Measurements from ENCODE around the gene AMACR. TPM values are rescaled to one million over a fixed set of nuclear protein-coding genes. Genes with fewer than 3 reads are reported as not detected.

Gene AMACR
- total RNA-seq, 2 experiments from 2014 or later: 4.5 to 5.0 TPM

DNA sequence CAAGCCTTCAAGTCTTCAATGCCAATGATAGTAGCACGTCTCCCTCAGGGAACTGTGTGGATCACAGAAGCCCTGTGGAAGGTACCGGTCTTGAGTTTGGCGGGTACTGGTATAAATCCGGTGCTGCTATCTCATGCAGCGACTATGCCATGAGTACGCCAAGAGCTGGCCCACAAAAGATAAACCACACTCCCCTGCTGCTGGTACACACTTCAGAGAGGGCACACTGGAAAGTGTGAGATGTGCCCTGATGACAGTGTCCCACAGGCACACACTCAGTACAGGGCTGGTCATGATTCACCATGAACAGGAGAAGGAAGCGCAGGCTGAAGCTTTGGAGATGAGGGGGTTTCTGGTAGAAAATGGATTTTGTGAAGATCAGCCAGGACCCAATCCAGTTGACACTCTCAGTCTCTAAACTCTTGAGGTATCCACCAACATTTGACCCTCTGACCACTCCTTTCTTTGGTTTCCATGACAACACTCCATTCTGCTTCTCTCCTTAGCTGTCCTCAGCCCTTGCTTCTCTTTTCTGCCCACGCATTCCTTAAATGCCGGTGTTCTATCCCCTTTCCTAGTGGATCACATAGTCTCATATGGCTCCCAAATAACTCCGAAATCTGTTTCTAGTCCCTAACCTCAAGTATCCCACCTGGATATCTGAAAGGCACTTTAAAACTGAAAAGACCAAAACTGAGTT, 5.1 kb downstream of the AMACR start:
- DNase-seq (ENCODE audit: low spot score): no peak
- no peak overlapping the region for H3K4me3 ChIP-seq (ENCODE audit: low read depth, low read length, poor library complexity, severe bottlenecking)
- ChIA-PET CTCF (ENCODE audit: unreplicated experiment) (no interaction called here), POLR2A (no interaction called here)
- H3K4me1 ChIP-seq (ENCODE audit: insufficient read depth, low read length, poor library complexity, severe bottlenecking): peaks cover 8% of the 10 kb centered on the region
- TF ChIP-seq, protein P1, sequence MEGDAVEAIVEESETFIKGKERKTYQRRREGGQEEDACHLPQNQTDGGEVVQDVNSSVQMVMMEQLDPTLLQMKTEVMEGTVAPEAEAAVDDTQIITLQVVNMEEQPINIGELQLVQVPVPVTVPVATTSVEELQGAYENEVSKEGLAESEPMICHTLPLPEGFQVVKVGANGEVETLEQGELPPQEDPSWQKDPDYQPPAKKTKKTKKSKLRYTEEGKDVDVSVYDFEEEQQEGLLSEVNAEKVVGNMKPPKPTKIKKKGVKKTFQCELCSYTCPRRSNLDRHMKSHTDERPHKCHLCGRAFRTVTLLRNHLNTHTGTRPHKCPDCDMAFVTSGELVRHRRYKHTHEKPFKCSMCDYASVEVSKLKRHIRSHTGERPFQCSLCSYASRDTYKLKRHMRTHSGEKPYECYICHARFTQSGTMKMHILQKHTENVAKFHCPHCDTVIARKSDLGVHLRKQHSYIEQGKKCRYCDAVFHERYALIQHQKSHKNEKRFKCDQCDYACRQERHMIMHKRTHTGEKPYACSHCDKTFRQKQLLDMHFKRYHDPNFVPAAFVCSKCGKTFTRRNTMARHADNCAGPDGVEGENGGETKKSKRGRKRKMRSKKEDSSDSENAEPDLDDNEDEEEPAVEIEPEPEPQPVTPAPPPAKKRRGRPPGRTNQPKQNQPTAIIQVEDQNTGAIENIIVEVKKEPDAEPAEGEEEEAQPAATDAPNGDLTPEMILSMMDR (conservative IDR thresholded peaks at IDR 0.05; ENCODE audit: low read length): no peak
- no peak for TF ChIP-seq EZH2phosphoT487 (IDR thresholded peaks at IDR 0.05; ENCODE audit: borderline replicate concordance, low read depth, low read length)
- no peaks in the 10 kb centered on the region for H3K9me2 ChIP-seq (ENCODE audit: insufficient read depth, low read length)
- no peak overlapping the region for H3K27ac ChIP-seq (ENCODE audit: low read depth, low read length, poor library complexity, severe bottlenecking)
- H2AFZ ChIP-seq (ENCODE audit: low read length): no peak overlapping the region
- no peaks in the 10 kb centered on the region for H3K79me2 ChIP-seq (ENCODE audit: insufficient read depth, low read depth, low read length)
- BruUV-seq (replicated peaks): no TSS peak
- H3K36me3 ChIP-seq (ENCODE audit: insufficient read depth, low read length): no peaks in the 10 kb centered on the region
- no peaks in the 10 kb centered on the region for H4K20me1 ChIP-seq (ENCODE audit: insufficient read depth, low read length)
- no peak overlapping the region for H3K4me2 ChIP-seq (ENCODE audit: low read length)
- intact Hi-C loops (cut with micrococcal nuclease; ENCODE audit: unreplicated experiment): loop anchor here (10.0 kb wide), 1 partner anchor 558 kb away; the partner anchor contains the start of gene TARS1
- no peaks in the 10 kb centered on the region for H3K9me3 ChIP-seq (ENCODE audit: low read length)

DNA sequence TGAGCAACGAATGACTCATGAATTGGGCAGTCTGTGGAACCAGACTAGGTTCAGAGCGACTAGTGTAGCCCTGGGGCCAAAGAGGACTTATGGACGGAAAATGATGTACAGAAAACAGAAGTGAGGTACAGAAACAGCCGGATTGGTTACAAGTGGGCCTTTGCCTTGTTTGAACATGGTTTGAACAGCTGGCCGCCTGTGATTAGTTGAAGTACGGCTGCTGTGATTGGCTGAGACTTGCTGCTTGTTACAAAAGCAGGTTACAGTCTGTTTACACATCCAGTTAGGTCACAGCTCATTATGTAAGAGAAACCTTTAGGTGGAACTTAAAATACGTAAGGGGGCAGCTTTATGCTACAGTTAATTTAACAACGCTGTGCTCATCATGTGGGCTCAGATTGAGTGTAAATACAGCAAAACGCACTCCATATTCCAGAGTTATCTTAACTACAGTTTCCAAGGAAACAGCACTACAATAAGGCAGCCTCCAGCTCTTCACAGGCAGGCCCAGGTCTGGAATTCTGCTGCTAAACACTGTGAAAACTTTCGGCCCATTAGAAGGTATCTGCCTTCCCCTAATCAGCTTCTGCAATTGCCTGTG, 6.5 kb downstream of the AMACR start:
- no peaks in the 10 kb centered on the region for H3K4me1 ChIP-seq (ENCODE audit: insufficient read depth, low read length, poor library complexity, severe bottlenecking)
- no peak for DNase-seq (ENCODE audit: low spot score)
- H3K79me2 ChIP-seq (ENCODE audit: insufficient read depth, low read depth, low read length): no peaks in the 10 kb centered on the region
- no peaks in the 10 kb centered on the region for H3K36me3 ChIP-seq (ENCODE audit: insufficient read depth, low read length)
- no peaks in the 10 kb centered on the region for H4K20me1 ChIP-seq (ENCODE audit: insufficient read depth, low read length)
- no peak overlapping the region for H3K4me2 ChIP-seq (ENCODE audit: low read length)
- no peak overlapping the region for H3K27ac ChIP-seq (ENCODE audit: low read depth, low read length, poor library complexity, severe bottlenecking)
- no TSS peak for BruUV-seq (replicated peaks)
- H3K9me3 ChIP-seq (ENCODE audit: low read length): no peaks in the 10 kb centered on the region
- H3K9me2 ChIP-seq (ENCODE audit: insufficient read depth, low read length): no peaks in the 10 kb centered on the region
- TF ChIP-seq, protein P1 (conservative IDR thresholded peaks at IDR 0.05; ENCODE audit: low read length): no peak
- TF ChIP-seq EZH2phosphoT487 (IDR thresholded peaks at IDR 0.05; ENCODE audit: borderline replicate concordance, low read depth, low read length): no peak
- ChIA-PET CTCF (ENCODE audit: unreplicated experiment) (no interaction called here), POLR2A (no interaction called here)
- no peak overlapping the region for H2AFZ ChIP-seq (ENCODE audit: low read length)
- no peak overlapping the region for H3K4me3 ChIP-seq (ENCODE audit: low read depth, low read length, poor library complexity, severe bottlenecking)
- intact Hi-C loops (cut with micrococcal nuclease; ENCODE audit: unreplicated experiment): loop anchor here (10.0 kb wide), 1 partner anchor 557 kb away; the partner anchor contains the start of gene TARS1

DNA sequence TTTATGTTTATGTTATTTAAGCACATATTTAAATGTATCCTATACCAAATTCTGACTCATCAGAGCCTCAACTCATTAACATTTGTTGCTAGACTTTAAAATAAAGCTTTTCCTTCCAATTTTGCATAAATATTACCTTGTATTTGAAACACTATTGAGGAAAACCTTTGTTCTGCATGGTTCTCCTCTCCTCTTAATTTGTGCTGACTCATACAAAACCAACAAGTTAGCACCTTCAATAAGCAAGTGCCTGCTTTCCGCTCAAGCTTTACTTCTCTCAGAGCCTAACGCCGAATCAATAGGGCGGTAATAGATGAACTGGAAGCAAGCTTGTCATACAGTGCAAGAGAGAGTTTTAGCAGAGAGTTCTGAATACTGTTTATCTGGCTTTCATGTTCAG, 7.9 kb downstream of the AMACR start:
- intact Hi-C loops (cut with micrococcal nuclease; ENCODE audit: unreplicated experiment): loop anchor here (2.0 to 10.0 kb wide), 2 partner anchors 465 to 555 kb away; partner anchors contain the start of gene TARS1
- TF ChIP-seq EZH2phosphoT487 (IDR thresholded peaks at IDR 0.05; ENCODE audit: borderline replicate concordance, low read depth, low read length): no peak
- TF ChIP-seq, protein P1 (conservative IDR thresholded peaks at IDR 0.05; ENCODE audit: low read length): no peak
- POLR2A ChIA-PET: interaction anchor here (0.5 to 1.1 kb wide), 3 partner anchors 8 to 1041 kb away, joined by 3 to 5 read pairs (median 4); no protein-coding TSS in a partner anchor

More for the DNA sequence above, 7.9 kb downstream of the AMACR start:
- H3K4me1 ChIP-seq (ENCODE audit: insufficient read depth, low read length, poor library complexity, severe bottlenecking): no peaks in the 10 kb centered on the region
- no peak for DNase-seq (ENCODE audit: low spot score)
- no peaks in the 10 kb centered on the region for H4K20me1 ChIP-seq (ENCODE audit: insufficient read depth, low read length)
- no peaks in the 10 kb centered on the region for H3K9me2 ChIP-seq (ENCODE audit: insufficient read depth, low read length)
- H3K27ac ChIP-seq (ENCODE audit: low read depth, low read length, poor library complexity, severe bottlenecking): no peak overlapping the region
- H2AFZ ChIP-seq (ENCODE audit: low read length): no peak overlapping the region
- CTCF ChIA-PET (ENCODE audit: unreplicated experiment): no interaction called here
- no peak overlapping the region for H3K4me3 ChIP-seq (ENCODE audit: low read depth, low read length, poor library complexity, severe bottlenecking)
- H3K79me2 ChIP-seq (ENCODE audit: insufficient read depth, low read depth, low read length): no peaks in the 10 kb centered on the region
- no peaks in the 10 kb centered on the region for H3K36me3 ChIP-seq (ENCODE audit: insufficient read depth, low read length)
- no peak overlapping the region for H3K4me2 ChIP-seq (ENCODE audit: low read length)
- BruUV-seq (replicated peaks): no TSS peak
- H3K9me3 ChIP-seq (ENCODE audit: low read length): no peaks in the 10 kb centered on the region

All from OCI-LY7 (cell line).